ENCODE measurements around the gene RNF8.

RNF8 gene

GRCh38 chr6:37362101-37362828 lies 8.5 kb downstream of the RNF8 start:
- DNase-seq, result no peak

- DNase-seq, result no peak
Observed at GRCh38 chr6:37365791-37366190, 12.0 kb downstream of the RNF8 start.

GRCh38 chr6:37366910-37367309 lies 13.1 kb downstream of the RNF8 start:
- no peak for DNase-seq

- DNase-seq, result no peak
Observed at GRCh38 chr6:37368961-37369320, 15.2 kb downstream of the RNF8 start.

GRCh38 chr6:37369321-37370201 lies 15.8 kb downstream of the RNF8 start:
- DNase-seq, result peak; percentile 28

GRCh38 chr6:37371154-37372083 lies 17.6 kb downstream of the RNF8 start:
- no peak for DNase-seq

- peak; percentile 43 for DNase-seq
Observed at GRCh38 chr6:37372116-37372515, 18.3 kb downstream of the RNF8 start.

- DNase-seq, result no peak
Observed at GRCh38 chr6:37373822-37374471, 20.2 kb downstream of the RNF8 start.

GRCh38 chr6:37375376-37375775 lies 21.6 kb downstream of the RNF8 start:
- DNase-seq, result no peak

GRCh38 chr6:37376078-37376743 lies 22.4 kb downstream of the RNF8 start:
- DNase-seq, result no peak

- DNase-seq, result peak; percentile 50
Observed at GRCh38 chr6:37381579-37381978, 27.8 kb downstream of the RNF8 start.

- DNase-seq, result no peak
Observed at GRCh38 chr6:37382994-37383765, 29.4 kb downstream of the RNF8 start.

GRCh38 chr6:37388578-37388977 lies 34.8 kb downstream of the RNF8 start:
- no peak for DNase-seq

GRCh38 chr6:37389857-37390256 lies 36.1 kb downstream of the RNF8 start:
- no peak for DNase-seq

- no peak for DNase-seq
Observed at GRCh38 chr6:37391120-37391519, 37.3 kb downstream of the RNF8 start.

- DNase-seq, result no peak
Observed at GRCh38 chr6:37392821-37393220, 39.0 kb downstream of the RNF8 start.

GRCh38 chr6:37393381-37393929 lies 39.7 kb downstream of the RNF8 start:
- DNase-seq, result no peak

GRCh38 chr6:37396571-37397180 lies 42.9 kb downstream of the RNF8 start:
- DNase-seq, result peak; percentile 10

- DNase-seq, result no peak
Observed at GRCh38 chr6:37399131-37399530, 45.3 kb downstream of the RNF8 start.

- no peak for DNase-seq
Observed at GRCh38 chr6:37399795-37400490, 46.2 kb downstream of the RNF8 start.
